HepG2 (cell line): Measurements from ENCODE around the gene PIKFYVE. TPM values are rescaled to one million over a fixed set of nuclear protein-coding genes. Genes with fewer than 3 reads are reported as not detected.

ENCODE experiments used
- ATAC-seq: fragments of 200-7000 bp; cut with Tn5 transposase; 3 replicates; pipeline ENCODE4 v1.9.1; 2020; ENCODE audit warnings: mild to moderate bottlenecking, moderate library complexity
- BruUV-seq: library from RNA; stranded (reverse); fragments of 400-500 nt; replicated peaks from 2 replicates; lab custom pipeline; 2021; lab: Mats Ljungman, UMichigan
- CTCF ChIA-PET: fragments of 300-600 bp; formaldehyde crosslinking; extraction: SDS; loops from one replicate; lab custom pipeline; 2021; ENCODE audit warnings: low total read pairs, inconsistent platforms, low intra/inter-chr PET ratio; lab: Yijun Ruan, JAX
- POLR2A ChIA-PET: fragments of 350-600 bp; sonication (Branson Sonifier 250); formaldehyde crosslinking; loops from one replicate; lab custom pipeline; 2020; ENCODE audit warnings: antibody characterized with exemption, inconsistent platforms; lab: Yijun Ruan, JAX
- DNase-seq: peaks from one replicate; pipeline ENCODE4 v3.0.0-alpha.2; 2015; ENCODE audit warnings: low spot score
- FAIRE-seq: peaks from 3 replicates; lab custom pipeline; 2011; peaks lifted over from hg19 to GRCh38; lab: Jason Lieb, UNC
- H2AFZ ChIP-seq: one replicate; pipeline ENCODE4 v1.6.1; 2011; ENCODE audit warnings: low read length, inconsistent platforms
- H3K27ac ChIP-seq: fragments of 300-600 bp; 3 replicates; pipeline ENCODE4 v1.8.0; 2011; ENCODE audit warnings: mixed run types, mild to moderate bottlenecking, mixed read lengths, low read length, inconsistent platforms; ENCODE audit not compliant: insufficient read depth; ENCODE audit errors: extremely low read length
- H3K27me3 ChIP-seq, 2 experiments: fragments of 200-600 bp in 1 of 2; 2 replicates in 1 of 2; 3 replicates in 1 of 2; pipeline versions ENCODE4 v1.6.0 to v1.8.0; 2011; ENCODE audit warnings: low read length in 2 of 2, mild to moderate bottlenecking in 2 of 2, moderate library complexity in 2 of 2, inconsistent platforms in 1 of 2; ENCODE audit not compliant: insufficient read depth in 2 of 2, control insufficient read depth in 1 of 2
- H3K36me3 ChIP-seq, 2 experiments: fragments of 200-600 bp in 1 of 2; replicated peaks in 1 of 2; 2 replicates in 1 of 2; 3 replicates in 1 of 2; pipeline versions ENCODE4 v1.5.1 to v1.8.0; 2011; ENCODE audit warnings: low read length in 2 of 2, inconsistent platforms in 1 of 2; ENCODE audit not compliant: insufficient read depth in 2 of 2, control insufficient read depth in 1 of 2
- H3K4me1 ChIP-seq: 2 replicates; pipeline ENCODE4 v1.5.1; 2012; ENCODE audit warnings: low read length, inconsistent platforms; ENCODE audit not compliant: insufficient read depth
- H3K4me2 ChIP-seq: 2 replicates; pipeline ENCODE4 v1.6.0; 2011; ENCODE audit warnings: low read depth, low read length, inconsistent platforms
- H3K4me3 ChIP-seq, 3 experiments: fragments of 200-600 bp in 1 of 3; sonication (generic), shearing (Covaris generic) in 1 of 3; replicated peaks in 1 of 3; 2 replicates each; pipeline ENCODE4 v1.5.1; 2011 to 2016; ENCODE audit warnings: low read length in 3 of 3, inconsistent platforms in 2 of 3, low read depth in 2 of 3, mild to moderate bottlenecking in 2 of 3, control low read depth in 1 of 3, mixed read lengths in 1 of 3; ENCODE audit not compliant: insufficient read depth in 1 of 3
- H3K79me2 ChIP-seq: one replicate; pipeline ENCODE4 v1.6.1; 2011; ENCODE audit warnings: low read length, inconsistent platforms; ENCODE audit not compliant: insufficient read depth
- H3K9ac ChIP-seq: 2 replicates; pipeline ENCODE4 v1.6.0; 2011; ENCODE audit warnings: mild to moderate bottlenecking, low read depth, low read length, inconsistent platforms; ENCODE audit not compliant: insufficient read depth
- H3K9me3 ChIP-seq: 2 replicates; pipeline ENCODE4 v1.5.1; 2012; ENCODE audit warnings: mild to moderate bottlenecking, low read length
- H4K20me1 ChIP-seq: 2 replicates; pipeline ENCODE4 v1.6.0; 2011; ENCODE audit warnings: inconsistent platforms, mild to moderate bottlenecking, low read length, moderate library complexity; ENCODE audit not compliant: insufficient read depth
- ESRRA ChIP-seq: sonication (generic); formaldehyde crosslinking; IDR thresholded peaks from 2 replicates; pipeline ENCODE4 v1.5.1; 2020; ENCODE audit warnings: mild to moderate bottlenecking, low read depth, missing genetic modification reagents
- ETS1 ChIP-seq: sonication (generic); formaldehyde crosslinking; IDR thresholded peaks from 2 replicates; pipeline ENCODE4 v1.4.0; 2020; ENCODE audit warnings: missing genetic modification reagents
- FOXO1 ChIP-seq: sonication (generic); formaldehyde crosslinking; IDR thresholded peaks from 2 replicates; pipeline ENCODE4 v1.4.0; 2020; ENCODE audit warnings: missing genetic modification reagents
- HMG20B ChIP-seq: conservative IDR thresholded peaks from 2 replicates; pipeline ENCODE4 v1.6.1; 2016; ENCODE audit warnings: missing genetic modification reagents, missing compliant biosample characterization
- NCOA1 ChIP-seq: sonication (generic); formaldehyde crosslinking; IDR thresholded peaks from 2 replicates; pipeline ENCODE4 v1.9.0; 2021; ENCODE audit warnings: missing genetic modification reagents
- RFXAP ChIP-seq: sonication (generic); formaldehyde crosslinking; IDR thresholded peaks from 2 replicates; pipeline ENCODE4 v1.4.0; 2020; ENCODE audit warnings: missing genetic modification reagents, borderline replicate concordance
- SMARCE1 ChIP-seq: fragments of 450-650 bp; IDR thresholded peaks from 2 replicates; pipeline ENCODE4 v1.6.1; 2017; ENCODE audit warnings: borderline replicate concordance
- SUZ12 ChIP-seq: fragments of 150-350 bp; IDR thresholded peaks from 2 replicates; pipeline ENCODE4 v1.6.1; 2014; ENCODE audit warnings: low read depth, low read length
- TBP ChIP-seq: sonication (generic); formaldehyde crosslinking; IDR thresholded peaks from 2 replicates; pipeline ENCODE4 v1.5.0; 2020; ENCODE audit warnings: missing genetic modification reagents
- TCF12 ChIP-seq, 2 experiments: fragments of 450-650 bp in 1 of 2; sonication (generic) in 1 of 2; formaldehyde crosslinking in 1 of 2; IDR thresholded peaks; 2 replicates each; pipeline versions ENCODE4 v1.6.1 to v1.8.0; 2017 to 2022; ENCODE audit warnings: antibody characterized with exemption in 1 of 2, mild to moderate bottlenecking in 1 of 2, missing genetic modification reagents in 1 of 2, moderate library complexity in 1 of 2
- ZBTB42 ChIP-seq: sonication (generic); formaldehyde crosslinking; IDR thresholded peaks from 2 replicates; pipeline ENCODE4 v1.5.0; 2020; ENCODE audit warnings: mild to moderate bottlenecking, missing genetic modification reagents
- ZNF451 ChIP-seq: sonication (generic); formaldehyde crosslinking; IDR thresholded peaks from 2 replicates; pipeline ENCODE4 v1.5.0; 2020; ENCODE audit warnings: mild to moderate bottlenecking, missing genetic modification reagents
- ZNF615 ChIP-seq: sonication (generic); formaldehyde crosslinking; IDR thresholded peaks from 2 replicates; pipeline ENCODE4 v1.5.0; 2020; ENCODE audit warnings: mild to moderate bottlenecking, missing genetic modification reagents, borderline replicate concordance
- ZNF7 ChIP-seq: IDR thresholded peaks from 2 replicates; pipeline ENCODE4 v1.6.1; 2016; ENCODE audit warnings: missing biosample characterization, missing genetic modification reagents
- ZNF770 ChIP-seq: sonication (generic); formaldehyde crosslinking; IDR thresholded peaks from 2 replicates; pipeline ENCODE4 v1.5.0; 2020; ENCODE audit warnings: mild to moderate bottlenecking, missing genetic modification reagents
- WGBS: methylation state at CpG from one replicate; pipeline ENCODE4 v1.1.6; 2017; ENCODE audit warnings: low lambda C conversion rate; 5-methylcytosine and 5-hydroxymethylcytosine counted together
- in situ Hi-C: cut with HindIII; loops from 2 replicates; pipeline ENCODE4 v1.10.0; 2017; ENCODE audit warnings: low pct_unique_long_range_greater_than_20kb; ENCODE audit not compliant: extremely low pct_ligation_motif_present
- intact Hi-C: fragments of 100-400 bp; cut with micrococcal nuclease; formaldehyde crosslinking; loops from one replicate; pipeline ENCODE4 v1.10.0; 2022; ENCODE audit not compliant: unreplicated experiment
- polyA plus RNA-seq, 8 experiments: library from polyadenylated mRNA; depleted of rRNA in 3 of 8; stranded (reverse) in 7 of 8; unstranded in 1 of 8; fragments of >200 nt; fragmentation: Illumina TruSeq in 4 of 8; extraction: Trizol in 4 of 8; gene quantifications; 2 replicates each; pipeline versions ENCODE4 v1.2.1 to v1.2.3, GENCODE V29; 2011 to 2016; ENCODE audit warnings: low read depth in 4 of 8, missing spikeins in 1 of 8, mixed read lengths in 1 of 8; ENCODE audit not compliant: insufficient read depth in 1 of 8
- total RNA-seq, 5 experiments: library from RNA; depleted of rRNA; stranded (reverse); fragments of >200 nt; fragmentation: Illumina TruSeq; extraction: Trizol; gene quantifications; 2 replicates each; pipeline ENCODE4 v1.2.3, GENCODE V29; 2016; ENCODE audit warnings: low read depth in 1 of 5
- TF ChIP-seq, protein P1 (sequence below): sonication (generic); formaldehyde crosslinking; IDR thresholded peaks from 2 replicates; pipeline ENCODE4 v1.5.0; 2020; ENCODE audit warnings: mild to moderate bottlenecking, missing genetic modification reagents
- TF ChIP-seq, protein P2 (sequence below): sonication (generic); formaldehyde crosslinking; IDR thresholded peaks from 2 replicates; pipeline ENCODE4 v1.5.0; 2020; ENCODE audit warnings: missing genetic modification reagents
- TF ChIP-seq, protein P3 (sequence below): IDR thresholded peaks from 2 replicates; pipeline ENCODE4 v1.6.1; 2016; ENCODE audit warnings: low read depth

Gene PIKFYVE
- total and polyA plus RNA-seq, 2 of the 13 experiments (the other 11 are each of a cell fraction or from before 2014, with no cell fraction given): 20.2 to 21.7 TPM

- no peak for ATAC-seq
- no peak for FAIRE-seq
These were observed 14.9 kb downstream of the PIKFYVE start for GRCh38 chr2:208280933-208281332.

More at GRCh38 chr2:208280933-208281332, 14.9 kb downstream of the PIKFYVE start:
- CTCF ChIA-PET: no interaction called here
- intact Hi-C loops (no loop called here), in situ Hi-C loops (no loop called here)
- H3K27ac ChIP-seq: no peak overlapping the region
- TF ChIP-seq, protein P1, sequence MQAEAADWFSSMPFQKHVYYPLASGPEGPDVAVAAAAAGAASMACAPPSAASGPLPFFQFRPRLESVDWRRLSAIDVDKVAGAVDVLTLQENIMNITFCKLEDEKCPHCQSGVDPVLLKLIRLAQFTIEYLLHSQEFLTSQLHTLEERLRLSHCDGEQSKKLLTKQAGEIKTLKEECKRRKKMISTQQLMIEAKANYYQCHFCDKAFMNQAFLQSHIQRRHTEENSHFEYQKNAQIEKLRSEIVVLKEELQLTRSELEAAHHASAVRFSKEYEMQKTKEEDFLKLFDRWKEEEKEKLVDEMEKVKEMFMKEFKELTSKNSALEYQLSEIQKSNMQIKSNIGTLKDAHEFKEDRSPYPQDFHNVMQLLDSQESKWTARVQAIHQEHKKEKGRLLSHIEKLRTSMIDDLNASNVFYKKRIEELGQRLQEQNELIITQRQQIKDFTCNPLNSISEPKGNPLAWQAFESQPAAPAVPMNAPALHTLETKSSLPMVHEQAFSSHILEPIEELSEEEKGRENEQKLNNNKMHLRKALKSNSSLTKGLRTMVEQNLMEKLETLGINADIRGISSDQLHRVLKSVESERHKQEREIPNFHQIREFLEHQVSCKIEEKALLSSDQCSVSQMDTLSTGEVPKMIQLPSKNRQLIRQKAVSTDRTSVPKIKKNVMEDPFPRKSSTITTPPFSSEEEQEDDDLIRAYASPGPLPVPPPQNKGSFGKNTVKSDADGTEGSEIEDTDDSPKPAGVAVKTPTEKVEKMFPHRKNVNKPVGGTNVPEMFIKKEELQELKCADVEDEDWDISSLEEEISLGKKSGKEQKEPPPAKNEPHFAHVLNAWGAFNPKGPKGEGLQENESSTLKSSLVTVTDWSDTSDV (CRISPR knock-in tag): no peak
- TF ChIP-seq ZNF451 (CRISPR knock-in tag): no peak
- TF ChIP-seq, protein P2, sequence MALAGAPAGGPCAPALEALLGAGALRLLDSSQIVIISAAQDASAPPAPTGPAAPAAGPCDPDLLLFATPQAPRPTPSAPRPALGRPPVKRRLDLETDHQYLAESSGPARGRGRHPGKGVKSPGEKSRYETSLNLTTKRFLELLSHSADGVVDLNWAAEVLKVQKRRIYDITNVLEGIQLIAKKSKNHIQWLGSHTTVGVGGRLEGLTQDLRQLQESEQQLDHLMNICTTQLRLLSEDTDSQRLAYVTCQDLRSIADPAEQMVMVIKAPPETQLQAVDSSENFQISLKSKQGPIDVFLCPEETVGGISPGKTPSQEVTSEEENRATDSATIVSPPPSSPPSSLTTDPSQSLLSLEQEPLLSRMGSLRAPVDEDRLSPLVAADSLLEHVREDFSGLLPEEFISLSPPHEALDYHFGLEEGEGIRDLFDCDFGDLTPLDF (CRISPR knock-in tag): no peak
- no peak for TF ChIP-seq FOXO1 (CRISPR knock-in tag)
- no peak for TF ChIP-seq NCOA1 (CRISPR knock-in tag)
- no peak for TF ChIP-seq SMARCE1
- TF ChIP-seq, protein P3, sequence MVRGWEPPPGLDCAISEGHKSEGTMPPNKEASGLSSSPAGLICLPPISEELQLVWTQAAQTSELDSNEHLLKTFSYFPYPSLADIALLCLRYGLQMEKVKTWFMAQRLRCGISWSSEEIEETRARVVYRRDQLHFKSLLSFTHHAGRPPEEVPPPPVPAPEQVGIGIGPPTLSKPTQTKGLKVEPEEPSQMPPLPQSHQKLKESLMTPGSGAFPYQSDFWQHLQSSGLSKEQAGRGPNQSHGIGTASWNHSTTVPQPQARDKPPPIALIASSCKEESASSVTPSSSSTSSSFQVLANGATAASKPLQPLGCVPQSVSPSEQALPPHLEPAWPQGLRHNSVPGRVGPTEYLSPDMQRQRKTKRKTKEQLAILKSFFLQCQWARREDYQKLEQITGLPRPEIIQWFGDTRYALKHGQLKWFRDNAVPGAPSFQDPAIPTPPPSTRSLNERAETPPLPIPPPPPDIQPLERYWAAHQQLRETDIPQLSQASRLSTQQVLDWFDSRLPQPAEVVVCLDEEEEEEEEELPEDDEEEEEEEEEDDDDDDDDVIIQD (CRISPR knock-in tag): no peak
- TF ChIP-seq ESRRA (CRISPR knock-in tag): no peak
- no peak for TF ChIP-seq ZNF770 (CRISPR knock-in tag)
- no peak for TF ChIP-seq HMG20B (CRISPR knock-in tag)
- TF ChIP-seq ZNF615: no peak
- no peak for TF ChIP-seq TCF12 (IDR thresholded peaks at IDR 0.05)
- TF ChIP-seq TCF12 (CRISPR knock-in tag; IDR thresholded peaks at IDR 0.05): no peak
- TF ChIP-seq TBP (CRISPR knock-in tag): no peak
- no peak for TF ChIP-seq ETS1 (CRISPR knock-in tag)
- TF ChIP-seq ZBTB42: no peak
- TF ChIP-seq ZNF7: no peak
- no peak for TF ChIP-seq RFXAP (CRISPR knock-in tag)
- no peak for TF ChIP-seq SUZ12
- WGBS: 97% methylated on average over 3 of the region's 3 CpGs
- H3K9ac ChIP-seq: no peak overlapping the region
- no peaks in the 10 kb centered on the region for H4K20me1 ChIP-seq
- H3K4me3 ChIP-seq: no peak overlapping the region
- peaks cover 29 to 82% of the 10 kb centered on the region in 2 experiments for H3K36me3 ChIP-seq
- no TSS peak for BruUV-seq
- no peaks in the 10 kb centered on the region for H3K27me3 ChIP-seq
- no peak overlapping the region for H2AFZ ChIP-seq
- no peaks in the 10 kb centered on the region for H3K9me3 ChIP-seq
- POLR2A ChIA-PET: interaction anchor here (1.3 kb wide), 1 partner anchor 15 kb away, joined by 4 read pairs; the partner anchor contains the start of gene PIKFYVE
- DNase-seq: no peak
- peaks cover 3% of the 10 kb centered on the region for H3K79me2 ChIP-seq
- no peak overlapping the region for H3K4me2 ChIP-seq
- no peaks in the 10 kb centered on the region for H3K4me1 ChIP-seq
